OCI-LY3 (cell line): ENCODE data around the gene SCIN.

Experiments
- H2AFZ ChIP-seq: fragments of 200-600, 300-600 bp; shearing (Covaris generic); 2 replicates; pipeline ENCODE4 v1.6.0; 2014; ENCODE audit warnings: antibody characterized with exemption, low read depth, low read length
- H3K27ac ChIP-seq: fragments of 200-600, 300-600 bp; sonication (generic); 2 replicates; pipeline ENCODE4 v1.5.1; 2014; ENCODE audit warnings: mild to moderate bottlenecking, low read length, moderate library complexity, mixed read lengths
- H3K27me3 ChIP-seq: fragments of 200-600, 300-600 bp; sonication (generic); 2 replicates; pipeline ENCODE4 v1.6.1; 2014; ENCODE audit warnings: low read depth, low read length, mixed read lengths
- H3K36me3 ChIP-seq: fragments of 200-600, 300-600 bp; sonication (generic); replicated peaks from 2 replicates; pipeline ENCODE3; 2014; ENCODE audit warnings: low read depth, low read length, mixed read lengths
- H3K4me1 ChIP-seq: fragments of 300-600, 200-600 bp; sonication (generic); 2 replicates; pipeline ENCODE4 v1.6.1; 2014; ENCODE audit warnings: low read length, mixed read lengths
- H3K4me2 ChIP-seq: fragments of 200-600, 300-600 bp; sonication (generic); 2 replicates; pipeline ENCODE4 v1.6.1; 2014; ENCODE audit warnings: low read length, mixed read lengths
- H3K4me3 ChIP-seq: fragments of 300-600, 200-600 bp; sonication (generic); 2 replicates; pipeline ENCODE4 v1.5.1; 2014; ENCODE audit warnings: antibody characterized with exemption, mild to moderate bottlenecking, low read length, moderate library complexity
- H3K79me2 ChIP-seq: fragments of 300-600, 200-600 bp; shearing (Covaris generic); 2 replicates; pipeline ENCODE4 v1.6.1; 2014; ENCODE audit warnings: mild to moderate bottlenecking, low read length, mixed read lengths
- H3K9ac ChIP-seq: fragments of 300-600, 200-600 bp; shearing (Covaris generic); 2 replicates; pipeline ENCODE4 v1.6.0; 2014; ENCODE audit warnings: mild to moderate bottlenecking, low read length, moderate library complexity
- H3K9me3 ChIP-seq: fragments of 200-600, 300-600 bp; shearing (Covaris generic); 2 replicates; pipeline ENCODE4 v1.6.1; 2014; ENCODE audit warnings: low read length, mixed read lengths; ENCODE audit not compliant: insufficient read depth
- H4K20me1 ChIP-seq: fragments of 200-600, 300-600 bp; sonication (generic); 2 replicates; pipeline ENCODE4 v1.6.1; 2016; ENCODE audit warnings: low read length, mixed read lengths; ENCODE audit not compliant: insufficient read depth
- CTCF ChIP-seq: fragments of 200-600, 300-600 bp; sonication (generic); IDR thresholded peaks from 2 replicates; pipeline ENCODE4 v1.5.1; 2014; ENCODE audit warnings: antibody characterized with exemption, low read length, low read depth
- EZH2phosphoT487 ChIP-seq: fragments of 200-600 bp; shearing (Covaris generic); IDR thresholded peaks from 2 replicates; pipeline ENCODE4 v1.6.1; 2018; ENCODE audit warnings: antibody characterized with exemption, mixed run types, low read depth

The SCIN gene

GRCh38 chr7:12708314-12708713 lies 137.8 kb downstream of the SCIN start:
- H2AFZ ChIP-seq, result no peak overlapping the region
- no peak overlapping the region for H3K4me2 ChIP-seq
- no peaks in the 10 kb centered on the region for H3K79me2 ChIP-seq
- H3K27ac ChIP-seq, result no peak overlapping the region
- H3K36me3 ChIP-seq, result no peaks in the 10 kb centered on the region
- no peaks in the 10 kb centered on the region for H3K9me3 ChIP-seq
- TF ChIP-seq EZH2phosphoT487 (no peak), CTCF (no peak)
- H3K4me1 ChIP-seq, result peaks cover 10% of the 10 kb centered on the region
- no peaks in the 10 kb centered on the region for H4K20me1 ChIP-seq
- H3K4me3 ChIP-seq, result no peak overlapping the region
- H3K27me3 ChIP-seq, result no peaks in the 10 kb centered on the region
- H3K9ac ChIP-seq, result no peak overlapping the region
